A673 (cell line): Measurements from ENCODE around the gene POLG. TPM values are rescaled to one million over a fixed set of nuclear protein-coding genes. Genes with fewer than 3 reads are reported as not detected.

Experiments used
- BruUV-seq: library from RNA; stranded (reverse); fragments of 400-500 nt; replicated peaks from 2 replicates; lab custom pipeline; 2021; lab: Mats Ljungman, UMichigan
- CTCF ChIA-PET: fragments of 300-600 bp; sonication (Branson Sonifier 250); formaldehyde crosslinking; loops from one replicate; lab custom pipeline; 2022; ENCODE audit warnings: antibody characterized with exemption; lab: Charles Lee
- POLR2A ChIA-PET: fragments of 300-600 bp; sonication (Branson Sonifier 250); formaldehyde crosslinking; loops from one replicate; lab custom pipeline; 2022; ENCODE audit warnings: antibody characterized with exemption; ENCODE audit not compliant: low non-redundant PET; lab: Charles Lee
- DNase-seq: peaks from one replicate; pipeline ENCODE4 v3.0.0-alpha.2; 2015; ENCODE audit warnings: low spot score
- H3K27ac ChIP-seq: fragments of 200-600 bp; sonication (generic); 2 replicates; pipeline ENCODE4 v1.5.1; 2016; ENCODE audit warnings: mixed run types, low read depth, mild to moderate bottlenecking, mixed read lengths, antibody characterized with exemption, low read length; ENCODE audit not compliant: poor library complexity, severe bottlenecking
- H3K27me3 ChIP-seq: fragments of 200-600 bp; sonication (generic); replicated peaks from 2 replicates; pipeline ENCODE4 v1.6.1; 2017; ENCODE audit warnings: mixed run types, low read depth, mild to moderate bottlenecking, mixed read lengths, antibody characterized with exemption, low read length; ENCODE audit not compliant: insufficient read depth, poor library complexity
- H3K36me3 ChIP-seq: fragments of 200-600 bp; sonication (generic); 2 replicates; pipeline ENCODE4 v1.6.1; 2016; ENCODE audit warnings: mixed run types, mild to moderate bottlenecking, mixed read lengths, antibody characterized with exemption, low read length; ENCODE audit not compliant: insufficient read depth, poor library complexity, severe bottlenecking
- H3K4me1 ChIP-seq: fragments of 200-600 bp; sonication (generic); 2 replicates; pipeline ENCODE4 v1.6.1; 2017; ENCODE audit warnings: mixed run types, mild to moderate bottlenecking, mixed read lengths, antibody characterized with exemption, low read length; ENCODE audit not compliant: insufficient read depth, poor library complexity, severe bottlenecking
- H3K4me3 ChIP-seq: fragments of 200-600 bp; sonication (generic); 2 replicates; pipeline ENCODE4 v1.5.1; 2016; ENCODE audit warnings: low read depth, mixed run types, mild to moderate bottlenecking, mixed read lengths, low read length; ENCODE audit not compliant: poor library complexity, severe bottlenecking
- H3K9me3 ChIP-seq: fragments of 200-600 bp; sonication (generic); 2 replicates; pipeline ENCODE4 v1.6.1; 2016; ENCODE audit warnings: mixed run types, low read depth, mild to moderate bottlenecking, mixed read lengths, antibody characterized with exemption, low read length; ENCODE audit not compliant: poor library complexity, severe bottlenecking
- EZH2 ChIP-seq: fragments of 200-600 bp; sonication (generic); IDR thresholded peaks from 2 replicates; pipeline ENCODE4 v1.6.1; 2017; ENCODE audit warnings: borderline replicate concordance, low read depth, mild to moderate bottlenecking, mixed read lengths, antibody characterized with exemption, low read length; ENCODE audit not compliant: poor library complexity, severe bottlenecking
- intact Hi-C: fragments of 100-400 bp; cut with micrococcal nuclease; formaldehyde crosslinking; loops from one replicate; pipeline ENCODE4 v1.10.0; 2022; ENCODE audit not compliant: unreplicated experiment
- total RNA-seq: library from RNA; stranded (reverse); gene quantifications from 2 replicates; pipeline ENCODE4 v1.2.3, GENCODE V29; 2021
- TF ChIP-seq, protein P1 (sequence below): fragments of 300-800, 200-600 bp; sonication (generic); conservative IDR thresholded peaks from 2 replicates; pipeline ENCODE4 v1.5.1; 2017; ENCODE audit warnings: low read depth, mild to moderate bottlenecking, antibody characterized with exemption, low read length, moderate library complexity, mixed read lengths

POLG gene
- total RNA-seq, 1 experiment from 2014 or later = 166 TPM

DNA sequence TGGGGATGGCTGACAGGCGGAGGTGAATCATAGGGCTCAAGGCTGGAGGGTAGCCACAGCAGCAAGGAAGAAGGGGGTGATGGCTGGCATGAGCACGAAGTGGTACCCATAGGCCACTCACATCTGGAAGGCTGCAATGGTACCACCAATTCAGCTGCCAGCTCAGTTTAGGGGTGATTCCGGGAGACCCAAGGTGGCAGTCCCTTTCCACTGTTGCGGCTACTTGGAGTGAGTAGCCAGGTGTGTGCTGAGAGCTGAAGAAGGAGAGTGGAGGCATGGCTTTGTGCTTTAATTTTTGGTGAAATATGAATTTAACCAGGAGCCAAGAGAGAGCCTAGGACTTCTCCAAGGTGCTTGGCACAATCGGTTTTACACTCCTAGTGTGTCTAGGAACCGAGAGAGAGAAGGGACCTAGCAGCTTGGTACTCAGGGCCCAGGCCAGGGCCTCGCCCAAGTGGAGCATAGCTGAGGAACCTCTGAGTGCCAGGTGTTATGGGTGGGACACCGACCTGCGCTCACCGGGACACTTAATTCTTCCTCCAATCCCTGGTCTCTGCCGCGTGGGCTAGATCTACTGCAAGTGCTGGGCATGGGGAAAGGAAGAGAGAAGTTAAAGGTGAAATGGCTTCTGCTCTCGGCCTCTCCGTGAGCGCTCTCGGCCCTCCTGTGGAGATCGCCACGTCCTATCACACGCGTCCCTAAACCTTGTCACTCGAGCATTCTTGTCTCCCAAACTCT, 32.2 kb upstream of the POLG start:
- BruUV-seq = no TSS peak
- peaks cover 53% of the 10 kb centered on the region for H3K27me3 ChIP-seq

DNA sequence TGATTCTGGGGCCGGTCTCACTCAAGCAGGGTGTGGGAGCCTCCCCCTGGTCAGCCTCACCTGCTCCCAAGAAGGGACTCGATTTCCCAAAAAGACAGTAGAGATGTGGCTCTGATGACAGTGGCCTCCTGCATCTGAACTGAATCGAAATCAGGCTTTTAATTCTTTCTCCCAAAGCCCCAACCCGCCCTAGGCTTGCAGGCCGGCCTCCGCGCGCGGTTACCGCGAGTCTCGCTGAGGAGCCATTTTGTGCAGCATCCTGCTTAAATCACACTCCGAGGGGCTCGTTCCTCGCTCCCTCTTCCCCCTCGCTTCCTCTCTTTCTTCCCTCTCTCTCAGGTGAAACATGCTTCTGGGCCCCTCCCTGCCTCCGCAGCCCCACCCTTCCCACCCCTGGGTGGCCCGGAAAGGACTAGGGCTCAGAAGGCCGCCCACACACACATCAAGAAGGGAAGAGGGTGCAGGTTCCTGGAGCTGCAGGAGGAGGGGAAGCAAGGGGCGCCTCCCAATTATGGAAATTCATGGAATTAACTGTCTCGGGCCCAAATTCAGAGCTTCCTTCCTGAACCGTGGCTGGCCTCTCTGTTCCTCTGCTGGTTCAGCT, 30.9 kb upstream of the POLG start:
- Histone ChIP-seq H3K27me3 (peaks cover 65% of the 10 kb centered on the region), H3K9me3 (no peaks in the 10 kb centered on the region), H3K36me3 (no peaks in the 10 kb centered on the region), H3K27ac (no peak overlapping the region), H3K4me1 (peaks cover 4% of the 10 kb centered on the region), H3K4me3 (no peak overlapping the region)
- DNase-seq = no peak
- BruUV-seq = no TSS peak
- ChIA-PET CTCF (no interaction called here), POLR2A (no interaction called here)
- intact Hi-C loops = no loop called here
- TF ChIP-seq, protein P1, sequence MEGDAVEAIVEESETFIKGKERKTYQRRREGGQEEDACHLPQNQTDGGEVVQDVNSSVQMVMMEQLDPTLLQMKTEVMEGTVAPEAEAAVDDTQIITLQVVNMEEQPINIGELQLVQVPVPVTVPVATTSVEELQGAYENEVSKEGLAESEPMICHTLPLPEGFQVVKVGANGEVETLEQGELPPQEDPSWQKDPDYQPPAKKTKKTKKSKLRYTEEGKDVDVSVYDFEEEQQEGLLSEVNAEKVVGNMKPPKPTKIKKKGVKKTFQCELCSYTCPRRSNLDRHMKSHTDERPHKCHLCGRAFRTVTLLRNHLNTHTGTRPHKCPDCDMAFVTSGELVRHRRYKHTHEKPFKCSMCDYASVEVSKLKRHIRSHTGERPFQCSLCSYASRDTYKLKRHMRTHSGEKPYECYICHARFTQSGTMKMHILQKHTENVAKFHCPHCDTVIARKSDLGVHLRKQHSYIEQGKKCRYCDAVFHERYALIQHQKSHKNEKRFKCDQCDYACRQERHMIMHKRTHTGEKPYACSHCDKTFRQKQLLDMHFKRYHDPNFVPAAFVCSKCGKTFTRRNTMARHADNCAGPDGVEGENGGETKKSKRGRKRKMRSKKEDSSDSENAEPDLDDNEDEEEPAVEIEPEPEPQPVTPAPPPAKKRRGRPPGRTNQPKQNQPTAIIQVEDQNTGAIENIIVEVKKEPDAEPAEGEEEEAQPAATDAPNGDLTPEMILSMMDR = no peak
- TF ChIP-seq EZH2 = no peak

More for the DNA sequence above, 32.2 kb upstream of the POLG start:
- TF ChIP-seq EZH2 = no peak
- TF ChIP-seq, protein P1 = no peak
- H3K9me3 ChIP-seq = no peaks in the 10 kb centered on the region
- H3K27ac ChIP-seq = no peak overlapping the region
- ChIA-PET CTCF (no interaction called here), POLR2A (interaction anchor here (0.5 kb wide), 1 partner anchor 13 kb away, joined by 4 read pairs; no protein-coding TSS in a partner anchor)
- H3K4me1 ChIP-seq = peaks cover 4% of the 10 kb centered on the region
- peak overlapping the region; percentile 66 for H3K4me3 ChIP-seq
- DNase-seq = no peak
- intact Hi-C loops = no loop called here
- H3K36me3 ChIP-seq = no peaks in the 10 kb centered on the region

DNA sequence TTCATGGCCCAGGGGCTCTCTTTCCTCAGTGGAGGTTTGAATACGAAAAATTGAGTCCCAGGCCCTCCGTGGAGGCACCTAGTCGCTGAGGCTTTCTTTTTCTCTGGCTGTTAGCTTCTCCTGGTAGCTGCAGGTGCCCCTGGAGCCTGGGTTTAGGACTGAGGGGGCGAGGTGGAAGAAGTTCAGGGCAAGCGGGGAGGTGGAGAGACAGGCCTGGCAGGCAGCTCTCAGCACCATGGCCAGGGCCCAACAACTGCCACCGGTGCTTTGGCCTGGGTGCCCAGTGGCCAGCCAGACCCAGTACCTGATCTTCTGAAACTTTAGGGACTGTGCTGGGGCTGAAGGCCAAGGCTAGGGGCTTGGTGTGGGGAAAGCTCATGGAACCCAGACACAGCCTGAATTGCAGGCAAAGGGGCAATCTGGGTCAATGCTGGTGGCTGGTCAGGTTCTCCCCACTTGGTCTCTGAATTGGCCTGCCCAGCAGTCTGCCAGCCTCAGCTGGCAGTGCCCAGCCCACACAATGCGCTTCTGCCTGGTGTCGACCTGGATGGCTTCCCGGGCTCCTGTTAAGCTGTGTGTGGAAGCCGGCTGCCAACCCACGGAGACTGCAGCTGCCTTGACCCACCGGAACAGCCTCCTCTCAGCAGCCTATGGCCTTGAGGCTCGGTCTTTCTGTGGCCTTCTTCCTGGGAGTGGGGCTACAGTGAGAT, 30.3 kb upstream of the POLG start:
- H3K4me1 ChIP-seq = peaks cover 4% of the 10 kb centered on the region
- TF ChIP-seq, protein P1 = no peak
- TF ChIP-seq EZH2 = no peak
- H3K27ac ChIP-seq = no peak overlapping the region
- no TSS peak for BruUV-seq
- POLR2A ChIA-PET = no interaction called here
- no peak overlapping the region for H3K4me3 ChIP-seq
- no peaks in the 10 kb centered on the region for H3K9me3 ChIP-seq
- DNase-seq = no peak
- intact Hi-C loops = no loop called here
- H3K36me3 ChIP-seq = no peaks in the 10 kb centered on the region
- H3K27me3 ChIP-seq = peaks cover 72% of the 10 kb centered on the region
- CTCF ChIA-PET = interaction anchor here (0.8 kb wide), 1 partner anchor 52 kb away, joined by 3 read pairs; no protein-coding TSS in a partner anchor
